ENCODE measurements around the gene GRIK3. TPM values are rescaled to one million over a fixed set of nuclear protein-coding genes. Genes with fewer than 3 reads are reported as not detected.

Gene GRIK3
- total RNA-seq, 1 donor from 2014 or later: 2.3 TPM

DNA sequence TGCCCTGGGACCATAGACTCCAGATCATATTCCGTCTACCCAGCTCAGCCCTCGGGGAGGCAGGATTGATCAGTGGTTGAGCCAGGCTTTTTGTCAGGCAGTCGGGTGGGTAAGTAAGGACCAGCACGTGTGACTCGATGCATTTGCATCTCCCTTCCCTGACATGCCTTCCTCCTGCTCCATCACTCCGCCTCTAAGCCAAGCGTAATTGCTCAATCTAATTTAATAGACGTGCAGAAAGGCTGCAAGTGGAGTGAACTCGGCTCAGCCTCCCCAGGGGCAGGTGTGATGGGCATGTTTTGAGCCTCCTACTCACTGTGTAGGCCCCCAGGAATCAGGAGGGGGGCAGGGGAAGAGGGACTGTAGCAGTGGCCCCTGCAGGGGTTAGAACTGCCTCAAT is 34.6 kb upstream of the GRIK3 start:
- Mint-ChIP-seq H3K27ac (no peak overlapping the region), H3K4me3 (no peak overlapping the region), H3K36me3 (no peaks in the 10 kb centered on the region), H3K27me3 (peaks cover 67% of the 10 kb centered on the region), H3K9me3 (no peaks in the 10 kb centered on the region), H3K4me1 (ENCODE audit: unreplicated experiment) (no peaks in the 10 kb centered on the region)
- TF ChIP-seq, protein P1, sequence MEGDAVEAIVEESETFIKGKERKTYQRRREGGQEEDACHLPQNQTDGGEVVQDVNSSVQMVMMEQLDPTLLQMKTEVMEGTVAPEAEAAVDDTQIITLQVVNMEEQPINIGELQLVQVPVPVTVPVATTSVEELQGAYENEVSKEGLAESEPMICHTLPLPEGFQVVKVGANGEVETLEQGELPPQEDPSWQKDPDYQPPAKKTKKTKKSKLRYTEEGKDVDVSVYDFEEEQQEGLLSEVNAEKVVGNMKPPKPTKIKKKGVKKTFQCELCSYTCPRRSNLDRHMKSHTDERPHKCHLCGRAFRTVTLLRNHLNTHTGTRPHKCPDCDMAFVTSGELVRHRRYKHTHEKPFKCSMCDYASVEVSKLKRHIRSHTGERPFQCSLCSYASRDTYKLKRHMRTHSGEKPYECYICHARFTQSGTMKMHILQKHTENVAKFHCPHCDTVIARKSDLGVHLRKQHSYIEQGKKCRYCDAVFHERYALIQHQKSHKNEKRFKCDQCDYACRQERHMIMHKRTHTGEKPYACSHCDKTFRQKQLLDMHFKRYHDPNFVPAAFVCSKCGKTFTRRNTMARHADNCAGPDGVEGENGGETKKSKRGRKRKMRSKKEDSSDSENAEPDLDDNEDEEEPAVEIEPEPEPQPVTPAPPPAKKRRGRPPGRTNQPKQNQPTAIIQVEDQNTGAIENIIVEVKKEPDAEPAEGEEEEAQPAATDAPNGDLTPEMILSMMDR (conservative IDR thresholded peaks at IDR 0.05): no peak
- DNase-seq (ENCODE audit: extremely low spot score, unreplicated experiment): no peak

DNA sequence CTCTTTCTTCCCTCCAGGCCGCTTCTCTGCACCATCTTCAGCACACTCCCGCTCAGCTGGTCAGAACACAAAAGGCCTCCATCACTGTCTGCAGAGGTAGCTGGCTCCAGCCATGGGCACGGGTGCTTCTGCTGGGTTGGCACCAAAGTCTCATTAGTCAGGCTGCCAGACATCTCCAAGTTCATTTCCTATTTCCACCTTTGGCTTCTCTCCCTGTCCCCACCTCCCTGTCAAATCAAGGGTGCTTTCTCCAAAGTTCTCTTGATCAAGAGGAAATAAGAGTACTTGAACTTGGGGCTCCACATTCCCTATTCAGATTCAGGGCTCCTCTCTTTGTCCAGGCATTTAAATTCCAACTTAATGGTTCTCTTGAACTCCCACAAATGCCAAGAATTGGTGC is 33.9 kb upstream of the GRIK3 start:
- Mint-ChIP-seq H3K36me3 (no peaks in the 10 kb centered on the region), H3K4me3 (no peak overlapping the region), H3K27me3 (peaks cover 67% of the 10 kb centered on the region), H3K27ac (no peak overlapping the region), H3K4me1 (ENCODE audit: unreplicated experiment) (no peaks in the 10 kb centered on the region), H3K9me3 (no peaks in the 10 kb centered on the region)
- TF ChIP-seq, protein P1 (conservative IDR thresholded peaks at IDR 0.05): no peak
- DNase-seq (ENCODE audit: extremely low spot score, unreplicated experiment): no peak

DNA sequence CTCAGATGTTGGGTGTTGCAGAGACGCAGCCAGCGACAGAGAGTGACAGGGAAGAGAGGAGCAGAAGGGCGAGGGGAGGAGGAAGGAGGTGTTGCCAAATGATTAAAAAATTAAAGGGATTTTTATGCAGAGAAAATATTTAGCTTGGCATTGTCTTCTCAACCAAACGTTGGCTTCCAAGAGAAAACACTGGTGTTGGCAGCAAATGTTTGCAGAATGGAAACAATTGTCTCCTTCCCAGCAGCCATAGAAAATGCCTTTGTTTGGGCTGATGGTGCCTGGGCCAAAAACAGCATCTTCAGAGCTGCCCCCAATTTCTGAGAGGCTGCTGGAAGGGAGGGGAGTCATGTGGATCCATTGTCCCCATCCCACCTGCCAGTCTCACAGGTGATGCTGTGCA is 29.7 kb upstream of the GRIK3 start:
- no peaks in the 10 kb centered on the region for H3K4me1 Mint-ChIP-seq (ENCODE audit: unreplicated experiment)
- no peaks in the 10 kb centered on the region for H3K36me3 Mint-ChIP-seq
- DNase-seq (ENCODE audit: extremely low spot score, unreplicated experiment): no peak
- H3K27ac Mint-ChIP-seq: no peak overlapping the region
- peaks cover 61% of the 10 kb centered on the region for H3K27me3 Mint-ChIP-seq
- H3K4me3 Mint-ChIP-seq: no peak overlapping the region
- TF ChIP-seq, protein P1 (conservative IDR thresholded peaks at IDR 0.05): no peak
- no peaks in the 10 kb centered on the region for H3K9me3 Mint-ChIP-seq

DNA sequence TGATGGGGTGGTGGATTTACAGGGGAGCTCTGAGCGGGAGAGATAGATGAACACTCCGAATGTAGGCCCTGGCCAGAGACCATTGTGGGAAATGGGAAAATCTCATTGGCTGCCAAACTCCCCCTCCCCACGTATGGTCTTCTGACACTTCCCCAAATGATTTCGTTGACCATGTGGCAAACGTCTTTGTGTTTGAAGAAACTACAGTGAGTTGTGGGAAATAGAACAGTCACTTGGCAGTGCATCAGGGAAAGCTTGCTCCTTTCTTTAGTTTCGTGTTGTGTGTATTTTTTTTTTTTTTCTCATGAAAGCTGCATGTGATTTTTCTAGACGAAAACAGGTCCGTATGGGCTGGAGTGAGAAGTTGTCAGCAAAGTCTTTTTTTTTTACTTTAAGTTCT is 25.0 kb upstream of the GRIK3 start:
- H3K36me3 Mint-ChIP-seq: no peaks in the 10 kb centered on the region
- H3K27ac Mint-ChIP-seq: no peak overlapping the region
- H3K27me3 Mint-ChIP-seq: peaks cover 51% of the 10 kb centered on the region
- no peak overlapping the region for H3K4me3 Mint-ChIP-seq
- TF ChIP-seq, protein P1 (conservative IDR thresholded peaks at IDR 0.05): no peak
- DNase-seq (ENCODE audit: extremely low spot score, unreplicated experiment): no peak
- H3K4me1 Mint-ChIP-seq (ENCODE audit: unreplicated experiment): no peaks in the 10 kb centered on the region
- H3K9me3 Mint-ChIP-seq: no peaks in the 10 kb centered on the region

DNA sequence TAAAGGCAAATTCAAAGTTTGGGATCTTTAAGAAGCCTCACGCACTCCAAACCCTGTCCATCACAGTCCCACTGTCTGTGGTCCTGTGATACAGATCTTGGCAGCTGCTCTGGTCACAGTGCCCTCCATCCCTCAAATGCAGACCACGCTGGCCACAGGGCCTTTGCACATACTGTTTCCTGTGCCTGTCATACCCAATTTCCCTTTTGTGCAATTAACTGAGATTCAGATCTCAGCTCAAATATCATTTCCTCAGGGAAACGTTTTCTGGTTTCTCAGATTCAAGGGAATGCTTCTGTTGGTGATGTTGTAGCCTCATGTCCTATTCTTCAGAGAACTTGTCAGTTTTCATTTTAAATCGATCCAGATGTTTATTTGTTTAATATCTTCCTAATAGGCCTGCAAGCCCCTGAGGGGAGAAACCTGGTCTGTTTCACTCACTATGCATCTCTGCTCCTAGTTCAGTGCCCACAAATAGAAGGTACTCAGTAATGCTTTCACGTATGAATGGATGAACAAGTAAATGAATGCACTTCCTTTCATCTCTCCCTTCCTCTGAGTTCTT is 24.2 kb upstream of the GRIK3 start:
- no peaks in the 10 kb centered on the region for H3K36me3 Mint-ChIP-seq
- DNase-seq (ENCODE audit: extremely low spot score, unreplicated experiment): no peak
- peaks cover 46% of the 10 kb centered on the region for H3K27me3 Mint-ChIP-seq
- H3K9me3 Mint-ChIP-seq: no peaks in the 10 kb centered on the region
- no peak overlapping the region for H3K4me3 Mint-ChIP-seq
- no peak overlapping the region for H3K27ac Mint-ChIP-seq
- H3K4me1 Mint-ChIP-seq (ENCODE audit: unreplicated experiment): no peaks in the 10 kb centered on the region
- TF ChIP-seq, protein P1 (conservative IDR thresholded peaks at IDR 0.05): no peak

DNA sequence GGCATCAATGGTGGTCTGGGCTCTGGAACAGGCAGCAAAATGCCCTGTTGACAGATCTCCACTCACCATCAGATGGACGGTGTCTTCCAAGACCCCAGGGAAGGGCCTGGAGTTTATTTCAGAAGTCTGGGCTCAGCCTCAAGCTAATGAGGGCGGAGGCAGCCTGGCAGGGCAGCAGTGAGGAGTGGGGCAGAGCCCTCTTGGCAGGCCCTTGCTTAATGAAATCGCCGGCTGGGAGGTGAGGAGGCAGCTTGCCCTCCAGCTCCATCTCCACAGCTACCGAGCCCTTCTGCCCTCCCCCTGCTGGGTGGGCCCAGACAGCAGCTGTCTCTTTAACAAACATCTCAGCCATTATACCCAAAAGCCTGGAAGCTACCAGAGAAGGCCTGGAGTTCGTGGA is 22.0 kb upstream of the GRIK3 start:
- TF ChIP-seq, protein P1 (conservative IDR thresholded peaks at IDR 0.05): no peak
- no peaks in the 10 kb centered on the region for H3K9me3 Mint-ChIP-seq
- H3K4me1 Mint-ChIP-seq (ENCODE audit: unreplicated experiment): no peaks in the 10 kb centered on the region
- no peak overlapping the region for H3K4me3 Mint-ChIP-seq
- H3K27ac Mint-ChIP-seq: no peak overlapping the region
- H3K36me3 Mint-ChIP-seq: no peaks in the 10 kb centered on the region
- DNase-seq (ENCODE audit: extremely low spot score, unreplicated experiment): no peak
- H3K27me3 Mint-ChIP-seq: peaks cover 49% of the 10 kb centered on the region

Data from type B pancreatic cell (in vitro differentiated cells).